Measurements from ENCODE around the gene NDUFAF2.
"Not testable (repeated sequence)": the region's sequence is repeated elsewhere in the genome, so short reads cannot be mapped to it uniquely, and the experiment has no call there.

NDUFAF2 gene

DNA sequence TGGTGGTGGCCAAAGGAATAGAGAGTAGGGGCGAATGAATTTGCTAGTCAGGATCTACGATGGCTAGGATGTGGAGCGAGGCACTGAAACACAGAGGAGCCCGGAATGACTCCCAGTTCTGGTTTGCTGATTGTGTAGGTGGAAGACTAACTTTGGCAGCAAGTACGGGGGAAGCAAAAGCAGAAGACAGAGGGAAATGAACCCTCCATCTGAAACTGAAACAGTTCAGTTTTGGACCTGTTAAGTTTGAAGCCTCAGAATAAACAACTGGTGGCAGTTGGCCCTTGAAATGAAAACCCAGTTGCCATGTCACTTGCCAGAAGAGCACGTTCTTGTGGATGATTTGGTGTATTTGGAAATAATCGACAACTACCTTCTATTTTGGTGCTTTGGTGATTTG is 232.7 kb downstream of the NDUFAF2 start:
- no peak for DNase-seq (ENCODE audit: low read depth)

DNA sequence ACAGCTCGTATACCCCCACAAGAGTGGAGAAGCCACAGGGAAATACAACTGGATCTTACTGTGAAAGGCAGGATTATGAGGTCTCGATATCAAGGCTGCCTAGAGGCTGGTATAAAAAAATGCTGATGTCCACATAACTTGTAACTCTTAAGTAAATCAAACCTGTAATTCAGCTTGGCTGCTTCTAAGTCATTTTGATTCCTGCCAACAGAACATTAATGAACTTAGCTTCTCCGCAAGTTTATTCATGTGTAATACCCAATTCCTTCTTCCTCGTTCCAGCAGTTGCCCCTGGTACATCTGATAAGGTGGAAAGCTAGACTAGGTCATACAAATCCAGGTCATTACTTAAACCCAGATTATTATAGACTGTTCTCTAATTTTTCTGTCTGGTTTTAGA is 233.7 kb downstream of the NDUFAF2 start:
- DNase-seq (ENCODE audit: low read depth), result no peak

DNA sequence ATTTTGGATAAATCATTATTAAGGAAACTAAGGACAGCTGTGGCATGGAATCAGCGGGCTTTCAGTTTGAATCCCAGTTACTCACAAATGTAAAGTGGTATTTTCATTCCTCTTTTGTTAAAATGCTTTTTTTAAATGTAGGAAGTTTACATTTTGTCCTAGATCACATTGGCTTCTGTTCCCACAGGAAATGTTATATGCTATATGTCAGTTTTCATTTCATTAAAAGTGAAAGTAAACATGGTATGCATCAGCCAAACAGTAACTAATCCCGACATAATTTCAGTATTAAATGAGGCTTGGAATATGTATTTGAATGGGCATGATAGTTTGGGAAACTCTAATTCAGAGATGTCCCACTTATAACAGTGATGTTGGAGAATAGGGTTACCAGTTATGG is 235.9 kb downstream of the NDUFAF2 start:
- DNase-seq (ENCODE audit: low read depth), result no peak

DNA sequence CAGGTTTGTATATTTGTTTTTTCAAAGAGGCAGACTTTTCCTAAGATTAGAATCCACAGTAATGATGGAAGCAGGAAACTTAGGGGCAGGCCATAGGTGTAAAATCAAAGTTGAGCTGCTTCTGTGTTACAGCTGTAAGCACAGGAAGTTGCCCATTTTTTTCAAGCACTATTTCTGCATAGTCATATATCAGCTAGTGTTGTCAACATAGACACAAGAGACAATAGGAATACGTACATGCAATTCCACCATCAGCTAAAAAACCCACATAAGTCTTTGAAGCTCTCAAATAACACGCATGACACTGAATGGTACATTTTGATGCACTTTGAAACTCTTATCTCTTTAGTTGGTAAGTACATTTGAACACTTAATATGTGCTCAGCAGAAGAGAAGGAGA is 237.4 kb downstream of the NDUFAF2 start:
- no peak for DNase-seq (ENCODE audit: low read depth)

DNA sequence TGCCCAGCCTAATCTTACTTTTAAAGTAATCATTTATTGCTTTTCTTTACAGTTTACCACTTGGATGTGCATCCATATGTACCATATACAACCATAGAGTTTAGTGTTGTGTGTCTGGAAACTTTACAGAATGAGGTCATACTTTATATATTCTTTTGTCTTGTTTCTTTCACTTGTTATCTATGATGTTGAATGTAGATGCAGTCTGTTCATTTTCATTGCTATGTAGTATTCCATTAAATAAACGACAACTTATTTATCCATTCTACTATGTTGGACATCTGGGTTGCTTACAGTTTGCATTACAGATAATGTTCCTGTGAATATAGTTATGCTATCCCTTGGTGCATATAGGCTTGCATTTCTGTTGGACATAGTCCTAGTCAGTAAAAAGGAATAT is 238.5 kb downstream of the NDUFAF2 start:
- no peak for DNase-seq (ENCODE audit: low read depth)

DNA sequence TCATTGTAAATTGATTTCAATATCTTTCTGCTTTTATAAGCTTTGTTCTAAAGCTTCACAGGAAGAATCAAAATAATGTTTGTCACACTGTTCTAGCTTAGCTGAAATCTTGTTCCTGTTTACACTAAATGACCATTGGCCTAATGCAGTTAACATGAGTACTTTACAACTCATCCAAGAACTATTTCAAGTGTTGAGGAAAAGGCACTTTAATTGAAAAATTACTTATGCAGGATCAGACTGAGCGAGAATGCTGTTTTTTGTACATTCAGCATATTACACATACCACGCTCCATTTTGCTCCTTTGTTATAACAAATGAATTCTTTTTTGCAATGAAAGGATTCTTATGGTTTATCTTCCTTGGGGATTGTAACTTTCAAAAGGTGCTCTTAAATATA is 239.7 kb downstream of the NDUFAF2 start:
- DNase-seq (ENCODE audit: low read depth), result no peak

DNA sequence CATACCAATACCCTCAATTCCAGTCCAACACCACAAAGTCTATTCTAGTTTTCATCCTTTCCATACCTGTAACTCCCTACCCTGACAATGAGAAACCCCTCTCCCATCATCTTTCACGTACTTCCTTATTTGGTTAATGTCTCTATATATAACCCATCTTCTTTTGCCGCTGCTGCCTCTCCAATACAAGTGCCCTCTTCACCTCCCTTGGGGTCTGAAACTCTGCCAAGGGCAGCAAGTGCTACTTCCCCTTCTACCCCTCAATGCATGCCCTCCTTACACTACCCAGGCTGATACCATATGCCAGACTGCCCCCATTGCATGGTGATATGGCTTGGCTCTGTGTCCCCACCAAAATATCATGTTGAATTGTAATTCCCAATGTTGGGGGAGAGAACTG is 241.6 kb downstream of the NDUFAF2 start:
- DNase-seq (ENCODE audit: low read depth), result no peak

DNA sequence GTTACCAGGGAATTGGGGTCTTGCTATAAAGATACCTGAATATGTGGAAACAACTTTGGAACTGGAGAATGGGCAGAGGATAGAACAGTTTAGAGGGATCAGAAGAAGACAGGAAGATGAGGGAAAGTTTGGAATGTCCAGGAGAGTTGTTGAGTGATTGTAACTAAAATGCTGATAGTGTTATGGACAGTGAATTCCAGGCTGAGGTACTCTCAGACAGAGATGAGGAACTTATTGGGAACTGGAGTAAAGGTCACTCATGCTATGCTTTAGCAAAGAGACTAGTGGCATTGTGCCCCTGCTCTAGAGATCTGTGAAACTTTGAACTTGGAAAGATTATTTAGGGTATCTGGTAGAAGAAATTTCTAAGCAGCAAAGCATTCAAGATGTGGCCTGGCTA is 242.3 kb downstream of the NDUFAF2 start:
- not testable (repeated sequence) for DNase-seq (ENCODE audit: low read depth)

DNA sequence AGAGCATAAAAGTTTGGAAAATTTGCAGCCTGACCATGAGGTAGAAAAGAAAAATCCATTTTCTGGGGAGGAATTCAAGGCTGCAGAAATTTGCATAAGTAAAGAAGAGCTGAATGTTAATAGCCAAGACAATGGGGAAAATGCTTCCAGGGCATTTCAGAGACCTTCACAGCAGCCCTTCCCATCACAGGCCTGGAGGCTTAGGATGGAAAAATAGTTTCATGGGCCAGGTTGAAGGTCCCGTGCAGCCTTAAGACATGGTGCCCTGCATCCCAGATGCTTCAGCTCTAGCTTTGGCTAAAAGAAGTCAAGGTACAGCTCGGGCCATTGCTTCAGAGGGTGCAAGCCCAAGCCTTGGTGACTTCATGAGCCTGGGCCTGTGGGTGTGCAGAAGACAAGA is 242.8 kb downstream of the NDUFAF2 start:
- DNase-seq (ENCODE audit: low read depth), result not testable (repeated sequence)

DNA sequence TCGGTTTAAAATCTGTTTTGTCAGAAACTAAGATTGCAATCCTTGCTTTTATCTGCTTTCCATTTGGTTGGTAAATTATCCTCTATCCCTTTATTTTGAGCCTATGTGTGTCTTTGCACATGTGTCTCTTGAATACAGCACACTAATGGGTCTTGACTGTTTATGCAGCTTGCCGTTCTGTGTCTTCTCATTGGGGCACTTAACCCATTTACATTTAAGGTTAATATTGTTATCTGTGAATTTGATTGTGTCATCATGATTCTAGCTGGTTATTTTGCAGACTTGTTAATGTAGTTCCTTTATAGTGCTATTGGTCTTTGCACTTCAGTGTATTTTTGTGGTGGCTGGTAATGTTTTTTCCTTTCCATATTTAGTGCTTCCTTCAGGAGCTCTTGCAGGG is 253.6 kb downstream of the NDUFAF2 start:
- no peak for DNase-seq (ENCODE audit: low read depth)

DNA sequence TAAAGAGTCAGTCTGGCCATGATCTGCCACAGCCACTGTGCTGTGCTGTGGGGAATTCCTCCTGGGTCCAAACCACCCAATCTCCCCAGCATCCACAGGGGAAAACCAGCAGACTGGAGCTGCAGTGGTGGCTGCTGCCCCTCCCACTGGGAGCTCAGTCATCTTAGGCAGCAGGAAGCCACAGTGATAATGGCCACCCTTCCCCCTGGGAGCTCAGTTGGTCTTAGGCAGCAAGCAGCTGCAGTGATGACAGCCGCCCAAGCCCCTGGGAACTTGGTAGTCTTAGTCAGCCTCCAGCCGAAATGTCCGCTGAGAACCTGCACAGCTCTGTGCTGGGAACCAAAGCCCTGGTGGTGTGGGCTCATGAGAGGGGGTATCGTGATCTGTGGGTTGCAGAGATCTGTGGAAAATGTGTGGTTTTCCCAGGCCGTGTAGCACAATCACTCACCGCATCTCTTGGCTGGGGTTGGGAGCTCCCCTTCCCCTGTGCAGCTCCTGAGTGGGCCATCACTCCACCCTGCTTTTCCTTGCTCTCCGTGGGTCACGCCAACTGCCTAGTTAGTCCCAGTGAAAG is 255.7 kb downstream of the NDUFAF2 start:
- no peak for DNase-seq (ENCODE audit: low read depth)

DNA sequence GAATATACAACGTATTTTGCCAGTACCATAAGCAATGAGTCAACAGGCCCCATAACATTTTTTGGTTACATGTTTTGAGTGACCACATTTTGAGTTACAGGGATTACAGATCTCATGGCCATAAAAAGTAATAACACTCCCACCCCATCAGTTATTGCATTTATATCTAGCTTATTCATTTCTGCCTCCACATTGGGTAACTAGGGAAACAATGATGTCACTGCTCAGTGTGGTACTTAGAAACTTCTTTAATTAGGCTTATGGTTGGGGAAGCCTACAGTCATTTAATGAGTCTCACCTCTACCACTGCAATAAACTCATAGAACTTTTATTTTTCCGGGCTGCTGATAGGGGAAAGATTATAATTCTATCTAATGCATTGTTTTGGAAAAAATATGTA is 257.2 kb downstream of the NDUFAF2 start:
- DNase-seq (ENCODE audit: low read depth), result no peak

All from activated T-cell treated with anti-CD3 and anti-CD28 coated beads for 24 hours (primary cell).